Stimulated activated naive B cell treated with anti-CD40 and anti-IgM and Interleukin-4, amounts not matched to agents 10 μg/mL and 1 μg/mL and 100 μg/mL, for 72 hours (primary cell): ENCODE results near the gene LCN1.

ENCODE experiments used
- ATAC-seq, 2 donors: fragments of 150-1000 bp; cut with Tn5 transposase; replicated peaks; 2 replicates each; pipeline ENCODE4 v1.10.0; 2021; ENCODE audit warnings: moderate library complexity in 1 of 2
- DNase-seq: peaks from one replicate; pipeline ENCODE4 v3.0.0; 2021
- H3K27ac Mint-ChIP-seq: one replicate; pipeline ENCODE4 v1.8.0; 2022; ENCODE audit warnings: mild to moderate bottlenecking, mixed read lengths
- H3K27me3 Mint-ChIP-seq, 2 donors: one replicate each; pipeline ENCODE4 v1.8.0; 2022; ENCODE audit warnings: mixed read lengths in 2 of 2
- H3K36me3 Mint-ChIP-seq, 2 donors: one replicate each; pipeline ENCODE4 v1.8.0; 2022; ENCODE audit warnings: mixed read lengths in 2 of 2, mild to moderate bottlenecking in 1 of 2
- H3K4me1 Mint-ChIP-seq, 2 donors: one replicate each; pipeline ENCODE4 v1.8.0; 2022; ENCODE audit warnings: mixed read lengths in 2 of 2, mild to moderate bottlenecking in 1 of 2
- H3K4me3 Mint-ChIP-seq, 2 donors: one replicate each; pipeline ENCODE4 v1.8.0; 2022; ENCODE audit warnings: mild to moderate bottlenecking in 2 of 2, mixed read lengths in 2 of 2, moderate library complexity in 1 of 2
- H3K9me3 Mint-ChIP-seq, 2 donors: one replicate each; pipeline ENCODE4 v1.8.0; 2022; ENCODE audit warnings: mixed read lengths in 2 of 2, mild to moderate bottlenecking in 1 of 2

LCN1 gene

GRCh38 chr9:135516132-135516860 lies 4.9 kb upstream of the LCN1 start:
- Mint-ChIP-seq H3K36me3 (no peaks in the 10 kb centered on the region), H3K27me3 (peaks cover 14 to 49% of the 10 kb centered on the region in 2 donors), H3K4me1 (peaks cover 0 to 2% of the 10 kb centered on the region in 2 donors), H3K4me3 (no peak overlapping the region), H3K9me3 (no peaks in the 10 kb centered on the region), H3K27ac (no peak overlapping the region)
- ATAC-seq (no peak), DNase-seq (no peak)

GRCh38 chr9:135517407-135517822 lies 3.8 kb upstream of the LCN1 start:
- Mint-ChIP-seq H3K27ac (no peak overlapping the region), H3K9me3 (no peaks in the 10 kb centered on the region), H3K27me3 (peaks cover 17 to 47% of the 10 kb centered on the region in 2 donors), H3K4me3 (no peak overlapping the region), H3K36me3 (no peaks in the 10 kb centered on the region), H3K4me1 (peaks cover 0 to 2% of the 10 kb centered on the region in 2 donors)
- no peak for ATAC-seq
- DNase-seq = no peak

GRCh38 chr9:135519179-135519971 lies 1.9 kb upstream of the LCN1 start:
- no peaks in the 10 kb centered on the region for H3K9me3 Mint-ChIP-seq
- DNase-seq (no peak), ATAC-seq (no peak)
- no peaks in the 10 kb centered on the region for H3K36me3 Mint-ChIP-seq
- H3K4me1 Mint-ChIP-seq = no peaks in the 10 kb centered on the region
- no peak overlapping the region for H3K27ac Mint-ChIP-seq
- H3K4me3 Mint-ChIP-seq = no peak overlapping the region
- H3K27me3 Mint-ChIP-seq = peaks cover 20 to 44% of the 10 kb centered on the region in 2 donors

- Mint-ChIP-seq H3K9me3 (no peaks in the 10 kb centered on the region), H3K36me3 (no peaks in the 10 kb centered on the region), H3K4me1 (no peaks in the 10 kb centered on the region), H3K27me3 (peaks cover 20 to 28% of the 10 kb centered on the region in 2 donors), H3K4me3 (no peak overlapping the region), H3K27ac (no peak overlapping the region)
- ATAC-seq (no peak), DNase-seq (no peak)
These were observed 412 bp downstream of the LCN1 start for GRCh38 chr9:135521608-135522095.

- Mint-ChIP-seq H3K4me1 (no peaks in the 10 kb centered on the region), H3K36me3 (no peaks in the 10 kb centered on the region), H3K27me3 (peaks cover 20 to 27% of the 10 kb centered on the region in 2 donors), H3K9me3 (no peaks in the 10 kb centered on the region), H3K27ac (no peak overlapping the region), H3K4me3 (no peak overlapping the region)
- DNase-seq = no peak
- no peak for ATAC-seq
These were observed 1.1 kb downstream of the LCN1 start for GRCh38 chr9:135522137-135522877.

- DNase-seq = no peak
- Mint-ChIP-seq H3K27ac (no peak overlapping the region), H3K27me3 (peaks cover 20 to 21% of the 10 kb centered on the region in 2 donors), H3K36me3 (no peaks in the 10 kb centered on the region), H3K4me1 (no peaks in the 10 kb centered on the region), H3K4me3 (no peak overlapping the region), H3K9me3 (no peaks in the 10 kb centered on the region)
- no peak for ATAC-seq
These were observed 1.7 kb downstream of the LCN1 start for GRCh38 chr9:135522931-135523330.

- no peaks in the 10 kb centered on the region for H3K36me3 Mint-ChIP-seq
- H3K4me1 Mint-ChIP-seq = no peaks in the 10 kb centered on the region
- ATAC-seq = no peak
These were observed 2.4 kb downstream of the LCN1 start for GRCh38 chr9:135523521-135524129.

GRCh38 chr9:135524130-135524861 lies 3.1 kb downstream of the LCN1 start:
- no peak for DNase-seq

More at GRCh38 chr9:135523521-135524129, 2.4 kb downstream of the LCN1 start:
- no peak for DNase-seq
- Mint-ChIP-seq H3K4me3 (no peak overlapping the region), H3K9me3 (no peaks in the 10 kb centered on the region), H3K27me3 (peaks cover 20 to 21% of the 10 kb centered on the region in 2 donors), H3K27ac (no peak overlapping the region)

GRCh38 chr9:135525241-135526088 lies 4.2 kb downstream of the LCN1 start:
- no peak overlapping the region for H3K4me3 Mint-ChIP-seq
- no peaks in the 10 kb centered on the region for H3K36me3 Mint-ChIP-seq
- no peak for DNase-seq
- ATAC-seq = no peak
- peaks cover 19 to 20% of the 10 kb centered on the region in 2 donors for H3K27me3 Mint-ChIP-seq
- H3K4me1 Mint-ChIP-seq = no peaks in the 10 kb centered on the region
- no peaks in the 10 kb centered on the region for H3K9me3 Mint-ChIP-seq
- no peak overlapping the region for H3K27ac Mint-ChIP-seq

More at GRCh38 chr9:135524130-135524861, 3.1 kb downstream of the LCN1 start:
- ATAC-seq = no peak
- Mint-ChIP-seq H3K27ac (no peak overlapping the region), H3K27me3 (peaks cover 21 to 22% of the 10 kb centered on the region in 2 donors), H3K4me3 (no peak overlapping the region), H3K9me3 (no peaks in the 10 kb centered on the region), H3K36me3 (no peaks in the 10 kb centered on the region), H3K4me1 (no peaks in the 10 kb centered on the region)

GRCh38 chr9:135526089-135526729 lies 5.0 kb downstream of the LCN1 start:
- no peak for ATAC-seq
- Mint-ChIP-seq H3K4me1 (no peaks in the 10 kb centered on the region), H3K9me3 (no peaks in the 10 kb centered on the region), H3K4me3 (no peak overlapping the region), H3K36me3 (no peaks in the 10 kb centered on the region), H3K27ac (no peak overlapping the region), H3K27me3 (peaks cover 15% of the 10 kb centered on the region in 2 donors)
- DNase-seq = no peak

- ATAC-seq = no peak
- no peaks in the 10 kb centered on the region for H3K36me3 Mint-ChIP-seq
- no peak for DNase-seq
- H3K27ac Mint-ChIP-seq = no peak overlapping the region
- peaks cover 15 to 20% of the 10 kb centered on the region in 2 donors for H3K27me3 Mint-ChIP-seq
- no peaks in the 10 kb centered on the region for H3K9me3 Mint-ChIP-seq
- H3K4me1 Mint-ChIP-seq = no peaks in the 10 kb centered on the region
- H3K4me3 Mint-ChIP-seq = no peak overlapping the region
These were observed 5.7 kb downstream of the LCN1 start for GRCh38 chr9:135526730-135527571.
